Activated T-cell treated with anti-CD3 and anti-CD28 coated beads for 1 hour (primary cell): ENCODE results near the gene BST1.

ENCODE experiments used
- DNase-seq: peaks from one replicate; pipeline ENCODE4 v3.0.0-alpha.2; 2020; ENCODE audit warnings: low read depth

Gene BST1

GRCh38 chr4:15779306-15779705 is 76.4 kb downstream of the BST1 start:
- DNase-seq, result no peak

GRCh38 chr4:15779809-15780208 is 76.9 kb downstream of the BST1 start:
- no peak for DNase-seq

DNA sequence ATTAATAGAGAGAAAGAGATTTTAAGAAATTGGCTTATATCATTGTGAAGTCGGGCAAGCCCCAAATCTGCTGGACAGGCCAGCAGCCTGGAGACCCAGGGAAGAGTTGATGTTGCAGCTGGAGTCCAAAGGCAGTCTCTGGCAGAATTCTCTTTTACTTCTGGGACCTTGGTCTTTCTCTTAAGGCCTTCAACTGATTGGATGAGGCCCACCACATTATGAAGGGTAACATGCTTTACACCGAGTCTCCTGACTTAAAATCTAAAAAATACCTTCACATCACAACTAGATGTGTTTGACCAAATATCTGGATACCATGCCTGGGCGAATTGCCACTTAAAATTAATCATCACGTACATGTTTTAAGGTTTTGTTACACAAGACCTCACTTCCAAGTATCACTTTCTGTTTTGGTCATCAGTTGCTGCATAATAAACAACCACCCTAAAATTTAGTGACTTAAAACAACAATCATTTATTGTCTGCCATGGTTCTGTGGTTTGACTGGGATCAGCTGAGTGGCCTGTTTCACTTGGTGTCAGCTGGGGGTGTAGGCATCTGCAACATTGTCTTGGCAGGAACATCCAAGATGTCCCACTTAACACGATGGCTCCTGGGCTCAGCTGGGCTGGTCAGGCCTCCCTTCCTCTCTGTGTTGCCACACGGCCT is 78.7 kb downstream of the BST1 start:
- DNase-seq, result no peak
